ENCODE measurements around the gene MRPL46.

- TF ChIP-seq YY1 (IDR thresholded peaks at IDR 0.05; ENCODE audit: insufficient read depth, insufficient read length) = peak; percentile 96
- no peak for TF ChIP-seq SUZ12 (IDR thresholded peaks at IDR 0.05; ENCODE audit: extremely low read depth, insufficient read depth, insufficient read length)
Measured at GRCh38 chr15:88467073-88467934, at the start of gene MRPL46, which contains the start of gene MRPS11.

Measured in NT2/D1 (cell line).